ENCODE measurements around the gene AK3.
A peak's percentile ranks its signal among the peaks of the same experiment; 100 is the strongest.
"Not testable (repeated sequence)": the region's sequence is repeated elsewhere in the genome, so short reads cannot be mapped to it uniquely, and the experiment has no call there.

AK3 gene

DNA sequence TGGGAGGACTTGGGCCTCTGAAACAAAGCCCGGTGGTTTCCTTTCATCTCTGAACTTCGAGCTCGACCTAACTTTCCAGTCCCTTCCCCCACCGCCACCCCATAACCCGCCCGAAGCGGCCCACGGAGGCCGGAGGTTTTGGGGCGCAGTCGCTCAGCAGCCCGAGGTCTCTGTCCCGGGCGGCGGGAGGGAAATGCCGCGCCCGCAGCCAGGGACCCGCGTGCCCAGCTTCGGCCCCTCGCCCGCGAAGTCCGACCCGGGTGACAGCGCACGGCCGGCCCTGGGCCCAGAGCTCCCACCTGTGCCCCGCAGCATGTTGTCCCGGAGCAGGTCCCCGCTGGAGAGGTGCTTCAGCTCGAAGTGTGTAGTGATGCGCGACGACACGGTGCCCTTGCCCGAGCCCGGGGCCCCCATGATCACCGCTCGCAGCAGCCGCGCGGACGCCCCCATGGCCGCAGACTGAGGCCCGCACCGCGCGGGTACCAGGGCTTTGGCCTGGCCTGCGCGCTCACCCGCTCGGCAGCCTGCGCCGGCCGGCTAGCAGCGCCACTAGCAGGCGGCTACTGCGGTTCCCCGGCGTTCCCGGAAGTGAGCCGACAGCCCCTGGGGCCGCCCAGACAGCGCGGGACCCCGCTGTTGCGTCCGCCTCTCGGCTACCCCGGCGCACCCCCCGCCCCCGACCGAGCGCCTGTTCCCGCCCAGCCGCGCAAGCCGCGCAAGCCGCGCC lies at the start of gene AK3:
Gene AK3, minus strand, starts transcription at position 565 of the 727 bp plus-strand sequence. Its CDS starts 115 bp downstream, at position 450.
- DNase-seq = peak; percentile 82

DNA sequence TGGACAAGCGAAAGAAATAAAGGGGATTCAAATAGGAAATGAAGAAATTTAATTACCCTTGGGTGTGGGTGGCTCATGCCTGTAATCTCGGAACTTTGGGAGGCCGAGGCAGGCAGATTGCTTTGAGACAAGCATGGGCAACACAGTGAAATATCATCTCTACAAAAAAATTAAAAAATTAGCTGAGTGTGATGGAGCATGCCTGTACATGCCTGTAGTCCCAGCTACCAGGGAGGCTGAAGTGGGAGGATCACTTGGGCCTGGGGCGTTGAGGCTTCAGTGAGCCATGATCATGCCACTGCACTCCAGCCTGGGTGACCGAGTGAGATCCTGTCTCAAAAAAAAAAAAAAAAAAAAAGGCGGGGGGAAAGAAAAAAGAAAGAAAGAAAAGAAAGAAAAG lies 47.7 kb upstream of the AK3 start:
- DNase-seq = no peak

DNA sequence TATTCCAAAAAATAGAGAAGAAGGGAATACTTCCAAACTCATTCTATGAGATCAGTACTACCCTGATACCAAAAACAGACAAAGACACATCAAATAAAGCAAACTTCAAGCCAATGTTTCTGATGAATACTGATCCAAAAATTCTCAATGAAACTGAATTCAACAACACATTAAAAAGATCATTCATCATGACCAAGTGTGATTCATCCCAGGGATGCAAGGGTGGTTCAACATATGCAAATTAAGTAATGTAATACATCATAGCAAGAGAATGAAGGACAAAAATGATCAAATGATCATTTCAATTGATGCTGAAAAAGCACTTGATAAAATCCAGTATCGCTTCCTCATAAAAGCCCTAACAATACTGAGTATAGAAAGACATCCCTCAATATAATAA lies 46.9 kb upstream of the AK3 start:
- DNase-seq = no peak

DNA sequence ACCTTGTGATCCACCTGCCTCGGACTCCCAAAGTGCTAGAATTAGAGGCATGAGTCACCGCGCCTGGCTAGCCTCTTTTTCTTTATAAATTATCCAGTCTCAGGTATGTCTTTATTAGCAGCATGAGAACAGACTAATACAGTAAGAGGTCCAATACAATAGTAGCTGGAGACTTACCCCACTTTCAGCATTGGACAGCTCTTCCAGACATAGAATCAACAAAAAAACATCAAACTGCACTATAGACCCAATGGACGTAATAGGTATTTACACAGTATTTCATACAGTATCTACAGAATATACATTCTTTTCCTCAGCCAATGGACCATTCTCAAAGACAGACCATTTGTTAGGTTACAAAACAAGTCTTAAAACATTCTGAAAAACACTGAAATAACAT lies 45.6 kb upstream of the AK3 start:
- DNase-seq = no peak

DNA sequence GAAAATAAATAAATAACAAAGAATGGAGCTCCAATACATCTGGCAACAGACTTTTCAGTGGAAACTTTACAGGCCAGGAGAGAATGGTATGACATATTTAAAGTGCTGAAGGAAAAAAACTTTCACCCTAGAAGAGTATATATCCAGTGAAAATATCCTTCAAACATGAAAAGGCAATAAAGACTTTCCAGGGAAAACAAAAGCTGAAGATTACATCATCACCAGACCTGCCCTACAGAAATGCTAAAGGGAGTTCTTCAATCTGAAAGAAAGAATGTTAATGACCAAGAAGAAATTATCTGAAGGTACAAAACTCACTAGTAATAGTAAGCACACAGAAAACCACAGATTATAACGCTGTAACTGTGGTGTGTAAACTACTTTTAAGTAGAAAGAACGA lies 43.4 kb upstream of the AK3 start:
- DNase-seq = no peak

DNA sequence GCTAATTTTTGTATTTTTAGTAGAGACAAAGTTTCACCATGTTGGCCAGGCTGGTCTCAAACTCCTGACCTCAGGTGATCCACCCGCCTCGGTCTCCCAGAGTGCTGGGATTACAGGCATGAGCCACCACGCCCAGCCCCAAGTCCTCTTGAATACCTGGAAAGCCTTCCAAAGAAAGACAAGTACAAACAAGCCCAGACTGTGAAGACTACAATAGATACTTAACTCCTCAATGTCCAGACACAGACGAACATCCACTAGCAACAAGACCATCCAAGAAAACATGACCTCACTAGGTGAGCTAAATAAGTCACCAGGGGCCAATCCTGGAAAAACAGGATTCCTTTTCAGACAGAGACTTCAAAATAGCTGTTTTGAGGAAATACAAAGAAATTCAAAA lies 42.2 kb upstream of the AK3 start:
- not testable (repeated sequence) for DNase-seq

DNA sequence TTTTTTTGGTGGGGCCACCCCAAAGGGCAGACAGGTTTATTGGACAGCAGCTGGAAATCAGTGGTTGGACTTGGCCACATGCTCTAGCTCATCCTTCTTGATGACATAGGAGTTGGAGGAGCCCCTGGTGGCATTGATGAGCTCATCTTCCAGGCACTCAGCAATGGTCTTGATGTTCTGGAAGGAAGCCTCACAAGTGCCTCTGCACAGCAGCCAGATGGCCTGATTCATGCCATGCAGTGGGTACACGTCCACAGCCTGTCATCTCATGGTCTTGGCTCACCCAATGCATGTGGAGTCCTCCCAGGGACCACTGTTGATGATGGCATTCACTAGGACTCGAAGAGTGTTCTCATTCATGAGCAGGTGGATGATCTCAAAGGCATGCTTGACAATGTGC lies 40.4 kb upstream of the AK3 start:
- no peak for DNase-seq

DNA sequence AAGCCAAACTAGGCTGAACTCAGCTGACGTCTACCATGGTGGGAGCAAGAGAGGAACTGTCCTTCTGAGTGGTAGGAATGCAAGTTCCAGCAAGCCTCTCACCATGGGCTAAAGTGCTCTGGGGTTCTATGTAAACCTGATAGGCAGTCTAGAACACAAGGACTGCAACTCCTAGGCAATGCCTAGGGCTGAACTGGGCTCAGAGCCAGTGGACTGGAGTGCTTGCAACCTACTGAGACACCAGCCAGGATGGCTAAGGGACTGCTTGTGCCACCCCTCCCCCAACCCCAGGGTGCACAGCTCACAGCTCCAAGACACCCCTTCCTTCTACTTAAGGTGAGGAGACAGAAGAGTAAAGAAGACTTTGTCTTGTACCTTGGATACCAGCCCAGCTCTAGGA lies 39.6 kb upstream of the AK3 start:
- no peak for DNase-seq

DNA sequence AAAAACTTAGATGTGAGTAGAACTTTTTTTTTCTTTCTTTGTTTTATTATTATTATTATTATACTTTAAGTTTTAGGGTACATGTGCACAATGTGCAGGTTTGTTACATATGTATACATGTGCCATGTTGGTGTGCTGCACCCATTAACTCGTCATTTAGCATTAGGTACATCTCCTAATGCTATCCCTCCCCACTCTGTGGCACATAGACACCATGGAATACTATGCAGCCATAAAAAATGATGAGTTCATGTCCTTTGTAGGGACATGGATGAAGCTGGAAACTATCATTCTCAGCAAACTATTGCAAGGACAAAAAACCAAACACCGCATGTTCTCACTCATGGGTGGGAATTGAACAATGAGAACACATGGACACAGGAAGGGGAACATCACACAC lies 34.0 kb upstream of the AK3 start:
- DNase-seq = not testable (repeated sequence)

DNA sequence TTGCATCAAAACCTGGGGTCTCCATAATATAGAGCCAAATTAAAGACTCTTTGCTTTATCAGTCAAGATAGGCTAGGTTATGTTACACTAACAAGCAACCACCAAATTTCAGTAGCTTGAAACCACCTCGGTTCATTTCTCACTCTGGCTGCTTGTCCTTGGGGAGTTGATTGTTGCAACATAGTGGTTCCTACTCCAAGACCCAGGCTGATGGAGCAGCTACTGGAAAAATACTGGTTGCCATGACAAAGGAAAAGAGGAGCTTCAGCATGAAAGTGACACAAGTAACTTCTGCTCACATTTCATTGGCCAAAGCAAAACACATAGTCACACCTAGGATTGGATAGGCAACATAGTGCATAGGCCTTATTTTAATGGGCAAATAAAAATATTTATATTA lies 33.2 kb upstream of the AK3 start:
- no peak for DNase-seq

DNA sequence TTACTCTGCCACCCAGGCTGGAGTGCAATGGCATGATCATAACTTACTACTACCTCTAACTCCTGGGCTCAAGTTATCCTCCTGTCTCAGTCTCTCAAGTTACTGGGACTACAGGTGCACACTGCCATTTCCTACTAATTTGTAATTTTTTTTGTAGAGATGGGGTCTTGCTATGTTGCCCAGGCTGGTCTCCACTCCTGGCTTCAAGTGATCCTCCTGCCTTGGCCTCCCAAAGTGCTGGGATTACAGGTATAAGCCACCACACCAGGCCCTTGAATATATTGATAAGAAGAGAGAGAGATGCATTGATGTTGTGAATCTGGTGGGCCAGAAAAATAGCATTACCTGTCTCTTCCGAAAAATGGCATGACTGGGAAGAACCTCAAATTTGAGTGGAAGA lies 30.8 kb upstream of the AK3 start:
- DNase-seq = no peak

DNA sequence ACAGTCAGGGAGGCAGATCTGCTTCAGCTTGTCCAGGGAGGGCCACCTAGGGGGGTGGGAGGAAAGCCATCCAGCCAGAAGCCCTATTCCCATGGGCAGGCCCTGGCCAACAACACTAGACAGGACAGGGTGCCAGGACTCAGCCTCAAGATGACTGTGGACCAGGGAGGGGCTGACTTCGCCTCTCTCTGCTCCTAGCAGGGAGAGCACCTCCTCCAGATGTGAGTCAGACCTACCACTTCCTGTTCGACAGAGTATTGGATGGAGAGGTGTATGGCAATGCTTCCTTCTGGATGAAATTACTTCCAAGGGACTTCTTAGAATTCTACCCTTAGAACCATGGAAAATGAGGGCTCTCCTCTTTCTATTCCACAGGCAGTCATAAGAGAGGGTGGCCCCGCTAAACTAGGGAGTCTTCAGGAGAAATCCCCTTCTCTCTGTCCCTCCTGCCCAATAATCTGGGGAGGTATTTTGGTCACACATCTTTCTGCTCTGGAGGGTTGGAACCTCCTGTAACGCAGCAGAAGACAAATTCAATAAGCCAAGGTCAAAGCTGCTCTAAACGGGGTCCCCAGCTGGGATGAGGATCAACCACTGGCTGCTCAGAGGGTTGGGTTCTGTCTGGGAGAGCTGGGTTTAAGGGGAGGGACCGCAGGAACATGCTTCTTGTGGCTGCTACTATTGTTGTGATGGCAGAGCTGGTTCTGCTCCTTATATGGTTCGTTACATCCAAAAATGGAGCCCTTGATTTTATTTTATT lies 28.5 kb upstream of the AK3 start:
- DNase-seq = no peak

DNA sequence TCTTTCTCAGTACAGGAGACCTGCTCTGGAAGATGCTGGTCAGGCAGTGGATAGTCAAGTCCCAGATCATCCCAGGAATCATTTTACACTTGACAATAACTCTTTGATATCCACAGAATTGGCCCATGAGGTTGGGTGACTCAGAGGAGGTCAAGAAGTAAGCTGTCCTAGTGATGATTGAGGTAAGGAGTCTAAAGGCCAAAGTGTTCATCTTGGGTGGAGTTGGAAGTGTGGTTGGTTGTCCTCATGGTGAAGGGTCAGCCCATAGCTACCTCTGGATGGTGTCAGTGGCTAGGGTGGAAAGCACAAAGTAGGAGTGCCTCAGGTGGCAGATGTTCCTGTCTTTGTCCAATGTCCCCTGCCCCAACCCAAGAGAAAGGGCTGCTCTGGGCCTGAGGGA lies 27.7 kb upstream of the AK3 start:
- DNase-seq = no peak

DNA sequence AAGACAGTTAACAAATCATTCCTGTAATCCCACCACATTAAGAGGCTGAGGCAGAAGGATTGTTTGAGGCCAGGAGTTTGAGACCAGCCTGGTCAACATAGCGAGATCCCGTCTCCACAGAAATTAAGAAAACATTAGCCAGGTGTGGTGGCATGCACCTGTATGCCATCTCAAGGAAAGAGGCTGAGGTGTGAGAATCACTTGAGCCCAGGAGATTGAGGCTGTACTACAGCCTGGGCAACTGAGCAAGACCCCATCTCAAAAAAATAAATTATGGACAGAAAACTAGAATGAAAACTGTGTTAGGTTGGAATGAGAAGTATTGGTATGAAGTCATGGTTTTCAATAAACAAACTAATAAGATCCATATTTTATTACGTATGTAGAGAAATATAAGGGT lies 23.0 kb upstream of the AK3 start:
- no peak for DNase-seq

DNA sequence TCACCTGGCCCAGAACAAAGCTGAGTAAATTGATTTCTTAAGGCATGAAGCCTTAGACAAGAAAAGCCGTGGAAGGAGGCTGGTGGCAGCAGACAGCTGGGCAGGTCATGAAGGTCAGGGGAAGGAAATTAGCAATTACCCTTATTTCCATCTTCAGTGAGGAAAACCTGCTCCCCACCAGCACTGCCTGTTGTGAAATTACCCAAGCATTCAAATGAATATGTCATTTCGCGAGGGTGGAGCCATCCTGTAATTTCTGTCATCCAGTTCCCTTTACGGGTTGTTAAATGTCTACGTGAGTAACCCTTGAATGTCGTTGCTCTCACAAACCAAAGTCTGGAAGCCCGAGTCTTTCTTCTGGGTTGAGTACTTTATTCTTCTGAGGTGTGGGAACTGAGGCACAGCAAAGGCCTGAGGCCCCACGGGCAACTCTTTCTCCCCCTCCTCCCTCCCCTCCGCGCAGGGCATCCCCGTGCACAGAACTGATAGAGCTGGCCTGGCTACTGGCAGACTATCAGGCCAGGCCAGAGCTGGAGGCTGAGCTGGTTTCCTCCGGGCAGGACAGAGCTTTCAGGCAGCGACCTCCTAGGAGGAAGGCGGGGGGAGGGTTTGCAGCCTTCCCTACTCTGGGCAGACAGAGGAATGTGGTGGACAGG lies 22.0 kb upstream of the AK3 start:
- DNase-seq = no peak

DNA sequence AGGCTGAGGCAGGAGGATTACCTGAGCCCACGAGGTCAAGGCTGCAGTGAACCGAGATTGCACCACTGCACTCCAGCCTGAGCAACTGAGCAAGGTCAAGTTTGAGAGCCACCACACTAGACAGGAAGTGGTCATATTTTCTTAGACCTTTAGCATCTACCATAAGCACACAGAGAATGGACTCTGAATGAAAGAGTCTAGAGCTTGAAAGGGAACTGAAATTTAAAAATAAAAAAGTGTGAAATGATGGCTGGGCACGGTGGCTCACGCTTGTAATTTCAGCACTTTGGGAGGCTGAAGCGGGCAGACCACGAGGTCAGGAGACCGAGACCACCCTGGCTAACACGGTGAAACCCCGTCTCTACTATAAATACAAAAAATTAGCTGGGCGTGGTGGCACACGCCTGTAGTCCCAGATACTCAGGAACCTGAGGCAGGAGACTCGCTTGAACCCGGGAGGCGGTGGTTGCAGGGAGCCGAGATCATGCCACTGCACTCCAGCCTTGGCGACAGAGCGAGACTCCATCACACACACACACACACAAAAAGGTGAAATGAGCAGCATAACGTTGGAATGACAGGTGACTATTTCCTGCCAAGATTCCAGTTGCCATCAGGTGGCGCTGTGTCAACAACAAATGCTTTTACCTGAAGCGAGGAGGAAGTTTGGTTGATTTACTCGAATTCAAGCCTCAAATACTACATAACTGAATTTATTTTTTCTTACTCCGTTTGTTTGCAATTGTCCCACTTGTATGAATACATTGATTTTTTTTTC lies 21.3 kb upstream of the AK3 start:
- DNase-seq = peak; percentile 75

DNA sequence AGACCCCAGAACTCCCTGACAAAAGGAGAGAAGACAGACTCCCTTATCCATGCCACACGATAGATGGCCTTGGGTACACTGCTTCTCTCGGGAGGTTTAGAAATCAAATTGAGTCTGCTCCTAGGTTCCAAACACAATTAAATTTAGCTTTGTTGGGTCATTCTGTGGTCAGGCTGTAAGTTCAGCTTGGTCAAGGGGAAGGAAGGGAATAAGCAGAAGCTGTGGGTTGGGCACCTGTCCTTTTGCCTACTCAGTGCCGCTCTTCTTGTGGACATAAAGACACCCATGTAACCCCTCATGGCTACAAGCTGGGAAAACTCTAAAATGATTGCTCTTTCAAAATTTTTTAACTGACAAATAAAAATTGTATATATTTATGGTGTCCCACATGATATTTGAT lies 19.1 kb upstream of the AK3 start:
- no peak for DNase-seq

DNA sequence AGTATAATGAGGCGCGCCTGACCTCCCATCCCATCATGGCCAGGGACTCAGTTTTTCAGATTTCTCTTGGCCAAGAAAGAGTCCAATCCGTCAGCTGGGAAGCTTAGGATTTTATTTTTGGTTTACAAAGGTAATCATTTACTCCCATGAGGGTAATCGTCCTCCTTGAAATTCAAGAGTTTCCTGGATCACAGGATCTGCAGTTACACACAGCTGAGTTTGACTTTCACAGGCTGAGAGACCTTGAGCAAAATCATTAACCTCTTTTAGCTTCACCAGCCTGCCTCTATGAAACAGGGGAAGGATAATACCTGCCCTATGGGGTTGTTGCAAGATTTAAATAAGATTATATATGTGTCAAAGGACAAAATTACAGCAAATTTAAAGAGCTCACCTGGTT lies 15.4 kb upstream of the AK3 start:
- no peak for DNase-seq

DNA sequence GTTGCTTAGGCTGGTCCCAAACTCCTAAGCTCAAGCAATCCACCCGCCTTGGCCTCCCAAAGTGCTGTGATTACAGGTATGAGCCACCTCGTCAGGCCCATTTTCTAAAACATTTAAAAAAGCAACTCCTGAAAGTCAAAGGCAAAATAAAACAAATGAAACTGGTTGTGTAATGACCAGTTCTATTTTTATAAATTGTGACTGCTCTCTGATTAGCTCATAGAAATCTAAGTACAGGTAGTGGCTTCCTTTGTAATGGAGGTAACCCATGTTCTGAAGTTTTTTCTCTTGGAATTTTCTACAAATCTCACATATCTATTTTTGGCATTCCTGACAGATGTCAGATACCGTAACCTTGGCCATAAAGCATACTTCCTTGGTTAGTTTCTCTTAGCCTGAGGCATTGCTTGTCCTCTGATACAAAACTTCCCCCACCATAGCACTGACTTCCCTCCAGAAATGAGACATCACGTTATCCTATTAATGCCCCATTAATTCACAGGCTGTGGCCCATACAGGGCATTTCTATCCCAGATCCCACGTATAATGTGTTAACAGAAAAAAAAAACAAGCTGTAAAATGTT lies 14.1 kb upstream of the AK3 start:
- no peak for DNase-seq

DNA sequence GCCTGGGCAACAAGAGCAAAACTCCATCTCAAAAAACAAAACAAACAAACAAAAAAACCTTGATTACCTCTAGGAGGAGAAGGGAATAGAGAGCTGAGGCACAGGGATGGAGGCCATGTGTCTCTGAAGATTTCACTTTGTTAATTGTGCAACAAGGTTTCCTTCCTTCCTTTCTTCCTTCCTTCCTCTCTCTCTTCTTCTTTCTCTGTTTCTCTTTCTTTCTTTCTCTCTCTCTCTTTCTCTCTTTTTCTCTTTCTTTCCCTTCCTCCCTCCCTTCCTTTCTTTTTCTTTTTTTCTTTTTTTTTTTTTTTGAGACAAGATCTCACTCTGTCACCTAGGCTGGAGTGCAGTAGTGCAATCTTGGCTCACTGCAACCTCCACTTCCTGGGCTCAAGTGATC lies 13.5 kb upstream of the AK3 start:
- not testable (repeated sequence) for DNase-seq

DNA sequence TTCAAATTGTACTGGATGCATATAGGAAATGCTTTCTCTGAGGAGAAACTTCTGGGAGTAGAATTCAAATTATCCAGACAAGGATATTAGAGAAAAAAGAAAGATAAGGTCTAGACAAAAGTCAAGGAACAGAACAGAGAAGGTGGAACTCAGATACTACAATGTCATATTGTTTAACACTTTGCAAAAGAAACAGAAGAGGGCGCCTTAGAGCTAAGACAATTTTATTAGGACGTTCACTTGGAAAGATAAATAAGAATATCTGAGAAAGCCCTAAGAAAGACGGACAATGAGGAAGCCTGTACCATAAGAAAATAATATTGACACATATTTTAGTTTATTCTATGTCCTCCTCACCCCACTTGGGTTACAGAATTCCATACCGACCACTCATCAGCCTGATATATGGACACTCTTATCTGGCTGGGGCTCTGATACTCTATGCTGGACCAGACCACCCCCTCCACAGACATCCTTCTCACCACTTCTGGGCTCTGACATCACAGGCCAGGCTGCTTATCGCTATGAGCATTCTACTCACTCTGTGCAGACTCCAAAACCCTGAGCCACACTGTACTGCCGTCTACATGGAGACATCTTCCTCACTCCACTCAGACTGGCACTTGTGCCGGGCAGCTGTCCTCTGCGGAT lies 9.1 kb upstream of the AK3 start:
- no peak for DNase-seq

DNA sequence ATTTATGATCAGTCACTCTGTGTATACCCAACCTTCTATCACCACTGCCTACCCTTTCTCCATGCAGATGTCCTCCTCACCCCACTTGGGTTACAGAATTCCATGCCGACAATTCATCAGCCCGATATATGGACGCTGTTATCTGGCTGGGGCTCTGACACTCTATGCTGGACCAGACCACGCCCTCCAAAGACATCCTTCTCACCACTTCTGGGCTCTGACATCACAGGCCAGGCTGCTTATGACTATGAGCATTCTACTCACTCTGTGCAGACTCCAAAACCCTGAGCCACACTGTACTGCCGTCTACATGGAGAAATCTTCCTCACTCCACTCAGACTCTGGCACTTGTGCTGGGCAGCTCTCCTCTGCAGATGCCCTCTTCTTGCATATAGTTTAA lies 7.6 kb upstream of the AK3 start:
- DNase-seq = no peak

Data from activated CD4-positive, CD25-positive, alpha-beta regulatory T cell treated with anti-CD3 and anti-CD28 coated beads, Interleukin-2, amount 50 U/mL, for 72 hours (primary cell).